GM18868 (cell line): ENCODE results near the gene AFAP1L1.

ENCODE experiments used
- ATAC-seq: cut with Tn5 transposase; IDR thresholded peaks from one replicate; pipeline ENCODE4 v1.9.1; 2021; ENCODE audit warnings: mild to moderate bottlenecking, moderate library complexity; ENCODE audit not compliant: unreplicated experiment

AFAP1L1 gene

DNA sequence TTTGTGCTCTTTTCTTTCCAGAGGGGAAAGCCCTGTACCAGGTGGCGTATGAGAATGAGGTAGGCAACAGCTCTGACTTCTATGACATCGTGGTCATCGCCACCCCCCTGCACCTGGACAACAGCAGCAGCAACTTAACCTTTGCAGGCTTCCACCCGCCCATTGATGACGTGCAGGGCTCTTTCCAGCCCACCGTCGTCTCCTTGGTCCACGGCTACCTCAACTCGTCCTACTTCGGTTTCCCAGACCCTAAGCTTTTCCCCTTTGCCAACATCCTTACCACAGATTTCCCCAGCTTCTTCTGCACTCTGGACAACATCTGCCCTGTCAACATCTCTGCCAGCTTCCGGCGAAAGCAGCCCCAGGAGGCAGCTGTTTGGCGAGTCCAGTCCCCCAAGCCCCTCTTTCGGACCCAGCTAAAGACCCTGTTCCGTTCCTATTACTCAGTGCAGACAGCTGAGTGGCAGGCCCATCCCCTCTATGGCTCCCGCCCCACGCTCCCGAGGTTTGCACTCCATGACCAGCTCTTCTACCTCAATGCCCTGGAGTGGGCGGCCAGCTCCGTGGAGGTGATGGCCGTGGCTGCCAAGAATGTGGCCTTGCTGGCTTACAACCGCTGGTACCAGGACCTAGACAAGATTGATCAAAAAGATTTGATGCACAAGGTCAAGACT, 96.5 kb downstream of the AFAP1L1 start:
- ATAC-seq = no peak

DNA sequence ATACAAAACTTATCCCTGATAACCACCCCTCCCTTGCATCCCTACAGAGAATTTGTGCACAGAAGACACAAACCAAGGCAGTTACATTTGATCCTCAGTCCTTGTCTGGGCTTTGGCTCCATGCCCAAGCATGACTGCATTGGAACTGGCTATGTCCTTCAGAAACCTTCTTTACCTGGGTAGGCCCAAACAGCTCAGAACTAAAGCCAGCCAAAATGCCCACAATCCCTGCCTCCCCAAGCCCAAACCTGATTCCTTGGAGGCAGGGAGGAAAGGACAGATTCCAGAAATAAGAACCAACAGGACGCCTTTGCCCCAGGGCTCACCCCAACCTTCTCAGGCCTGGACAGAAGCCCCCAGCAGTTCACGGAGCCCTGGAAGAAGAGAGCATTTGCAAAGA, 99.2 kb downstream of the AFAP1L1 start:
- ATAC-seq = no peak

DNA sequence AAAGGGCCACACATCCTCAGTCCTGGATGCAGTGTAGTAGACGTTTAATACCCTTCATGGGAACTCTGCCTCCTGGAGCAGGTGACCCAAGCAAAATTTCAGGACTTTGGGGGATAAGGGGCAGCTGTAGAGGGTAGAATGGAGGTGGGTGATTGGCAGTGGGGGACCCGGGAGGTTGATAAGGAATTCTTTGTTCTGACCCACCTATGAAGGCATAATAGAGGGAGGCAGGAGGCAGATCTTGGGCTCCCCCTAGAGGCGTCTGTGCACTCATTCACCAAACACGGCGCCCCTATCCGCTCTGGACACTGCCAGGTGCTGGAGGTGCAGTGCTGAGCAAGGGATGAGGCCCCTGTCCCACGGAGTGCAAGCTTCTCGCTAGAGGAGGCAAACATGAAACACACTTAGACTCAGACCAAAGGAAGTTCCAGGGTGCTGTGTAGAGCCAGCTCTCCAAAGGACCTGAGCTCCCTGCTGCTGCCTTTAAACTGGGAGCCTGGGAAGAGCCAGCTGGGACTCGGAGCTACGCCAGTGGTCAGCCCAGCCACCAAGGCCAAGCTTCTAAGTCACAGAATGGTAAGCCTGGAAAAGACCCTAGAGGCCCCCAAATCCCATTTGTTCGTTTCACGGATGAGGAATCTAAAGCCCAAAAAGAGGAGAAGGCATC, 99.8 kb downstream of the AFAP1L1 start:
- peak; percentile 89 for ATAC-seq

DNA sequence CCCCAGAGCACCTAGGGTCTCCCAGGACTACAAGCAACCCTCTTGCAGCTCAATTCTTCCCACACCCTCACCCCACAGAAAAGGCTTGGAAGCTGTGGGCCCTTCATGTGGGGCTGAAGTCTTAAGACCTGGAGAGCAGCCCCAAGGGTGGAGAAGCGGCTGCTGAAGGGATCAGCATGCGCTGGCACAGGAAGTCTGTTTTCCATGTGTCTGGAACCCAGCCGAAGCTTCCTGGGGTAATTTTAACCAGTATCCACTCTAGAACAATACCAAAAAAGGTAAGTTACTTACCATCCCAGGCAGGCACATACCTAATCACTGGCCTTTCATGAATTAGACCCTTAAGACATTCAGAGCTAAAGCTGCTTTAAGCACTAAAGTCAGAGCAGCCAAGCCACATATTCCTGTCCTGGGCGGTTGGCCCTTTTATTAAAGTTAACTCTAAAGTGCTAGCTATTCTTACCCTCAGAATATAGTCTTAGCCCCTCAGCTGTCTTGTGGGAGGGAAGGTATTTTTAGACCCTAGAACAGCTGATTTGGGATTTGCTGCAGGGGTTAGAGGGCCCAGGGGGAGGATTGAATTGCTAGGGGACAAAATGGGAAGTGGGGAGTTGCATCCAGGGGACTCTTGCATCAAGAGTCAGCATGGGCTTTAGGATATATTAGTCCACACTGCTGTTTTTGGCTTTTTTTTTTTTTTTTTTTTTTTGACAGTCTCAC, 100.6 kb downstream of the AFAP1L1 start:
- no peak for ATAC-seq

DNA sequence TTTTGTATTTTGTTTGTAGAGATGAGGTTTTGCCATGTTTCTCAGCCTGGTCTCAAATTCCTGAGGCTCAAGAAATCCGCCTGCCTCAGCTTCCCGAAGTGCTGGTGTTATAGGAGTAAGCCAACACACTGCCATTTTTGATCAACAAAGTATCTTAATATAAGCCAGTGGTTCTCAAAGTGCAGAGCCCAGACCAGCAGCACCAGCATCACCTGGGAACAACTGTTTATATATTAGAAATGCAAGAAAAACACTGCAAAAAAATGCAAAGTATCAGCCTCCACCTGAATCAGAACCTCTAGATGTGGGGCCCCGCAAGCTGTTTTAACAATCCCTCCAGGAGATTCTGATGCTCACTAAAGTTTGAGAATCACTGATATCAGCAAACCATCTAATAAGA, 101.3 kb downstream of the AFAP1L1 start:
- no peak for ATAC-seq

DNA sequence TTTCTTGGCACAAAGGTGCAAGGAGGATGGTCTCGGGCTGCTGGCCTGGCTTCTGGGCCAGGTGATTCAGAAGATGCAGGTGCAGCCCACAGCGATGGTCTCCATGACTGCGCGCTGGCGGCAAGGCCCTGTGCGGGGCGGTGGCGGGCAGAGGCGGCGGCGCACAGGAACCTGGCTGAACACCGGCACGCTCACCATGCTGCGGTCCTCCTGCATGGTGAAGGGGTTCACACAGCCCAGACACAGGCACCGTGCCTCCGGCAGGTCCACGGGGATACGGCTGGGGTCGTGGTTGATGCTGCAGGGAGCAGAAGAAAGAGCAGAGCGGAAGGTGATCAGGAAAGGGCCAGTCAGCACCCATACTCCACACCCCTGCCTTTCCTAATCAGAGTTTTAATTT, 102.6 kb downstream of the AFAP1L1 start:
- no peak for ATAC-seq

DNA sequence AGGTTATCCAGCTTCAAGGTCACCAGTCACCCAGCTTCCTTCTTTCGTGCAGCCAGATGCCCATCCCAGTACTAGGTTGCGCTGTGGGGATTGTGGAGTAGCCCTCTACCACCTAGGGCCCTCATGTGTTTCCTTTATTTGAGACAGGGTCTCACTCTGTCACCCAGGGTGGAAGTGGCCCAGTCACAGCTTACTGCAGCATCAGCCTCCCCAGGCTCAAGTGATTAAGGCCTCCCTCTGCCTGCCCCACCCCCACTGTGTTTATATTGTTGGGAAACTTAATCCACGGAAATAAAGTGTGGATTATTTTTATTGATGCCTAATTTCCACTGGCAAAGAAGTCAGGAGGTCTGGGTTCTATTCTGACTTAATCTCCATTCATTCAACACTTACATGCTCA, 103.1 kb downstream of the AFAP1L1 start:
- no peak for ATAC-seq

DNA sequence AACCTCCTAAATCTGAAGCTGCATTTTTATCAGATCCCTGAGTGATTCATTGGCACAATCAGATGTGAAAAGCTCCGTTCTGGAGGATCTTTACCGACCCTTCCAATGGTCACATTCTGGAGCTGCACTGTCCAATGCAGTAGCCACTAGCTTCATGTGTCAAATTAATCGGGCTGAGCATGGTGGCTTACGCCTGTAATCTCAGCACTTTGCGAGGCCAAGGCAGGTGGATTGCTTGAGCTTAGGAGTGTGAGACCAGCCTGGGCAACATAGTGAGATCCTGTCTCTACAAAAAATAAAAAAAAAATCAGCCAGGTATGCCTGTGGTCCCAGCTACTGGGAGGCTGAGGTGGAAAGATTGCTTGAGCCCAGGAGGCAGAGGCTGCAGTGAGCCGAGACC, 103.8 kb downstream of the AFAP1L1 start:
- ATAC-seq = no peak

DNA sequence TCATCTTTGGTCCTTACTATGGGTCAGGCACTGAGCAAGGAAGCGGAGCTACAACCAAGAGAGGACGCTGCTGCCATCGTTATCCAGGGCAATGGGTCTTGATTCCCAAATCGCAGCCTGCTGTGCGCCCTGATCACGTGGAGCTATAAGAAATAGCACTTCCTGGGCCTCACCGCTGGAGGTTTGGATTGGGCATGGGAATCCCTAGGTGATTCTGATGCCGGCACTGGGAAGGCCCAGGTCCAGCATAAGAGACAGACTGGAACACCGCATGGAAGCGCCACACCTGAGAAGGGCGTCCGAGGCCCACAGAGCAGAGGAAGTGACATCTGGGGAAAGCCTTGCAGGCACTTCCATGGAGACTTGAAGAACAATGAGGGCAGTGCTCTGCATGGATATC, 104.4 kb downstream of the AFAP1L1 start:
- ATAC-seq = no peak

DNA sequence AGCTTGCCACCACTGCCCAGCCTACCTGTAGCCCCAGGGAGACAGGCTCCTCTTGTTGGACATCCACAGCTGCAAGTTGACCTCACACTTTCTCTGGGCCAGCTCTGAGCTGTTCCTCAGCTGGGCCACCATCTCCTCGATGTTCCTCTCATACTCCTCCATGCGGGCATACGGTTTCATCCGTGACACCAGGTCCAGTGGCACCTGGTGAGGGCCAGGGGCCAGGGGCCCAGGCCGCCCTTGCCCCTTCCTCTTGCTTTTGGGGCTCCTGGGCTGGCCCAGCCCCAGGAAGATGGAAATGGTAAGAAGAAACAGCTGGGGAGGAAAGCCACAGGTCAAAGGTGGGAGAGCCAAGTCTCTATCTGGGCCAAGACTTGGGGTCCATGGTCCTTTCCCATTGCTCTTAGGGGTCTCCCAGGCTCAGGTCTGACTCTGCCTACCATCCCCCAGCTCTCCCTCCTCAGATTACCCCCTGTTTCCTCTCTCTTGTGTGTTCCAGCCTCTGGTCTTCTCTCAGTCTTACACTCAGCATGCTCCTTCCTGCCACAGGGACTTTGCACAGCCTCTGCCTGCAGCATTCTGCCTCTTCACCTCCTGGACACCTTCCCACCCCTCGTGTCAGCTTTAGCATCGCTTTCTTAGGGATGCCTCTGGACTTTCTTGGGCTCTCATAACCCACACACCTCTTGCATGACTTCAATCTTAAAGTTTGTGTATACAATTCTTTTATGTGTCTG, 105.2 kb downstream of the AFAP1L1 start:
- ATAC-seq = no peak

DNA sequence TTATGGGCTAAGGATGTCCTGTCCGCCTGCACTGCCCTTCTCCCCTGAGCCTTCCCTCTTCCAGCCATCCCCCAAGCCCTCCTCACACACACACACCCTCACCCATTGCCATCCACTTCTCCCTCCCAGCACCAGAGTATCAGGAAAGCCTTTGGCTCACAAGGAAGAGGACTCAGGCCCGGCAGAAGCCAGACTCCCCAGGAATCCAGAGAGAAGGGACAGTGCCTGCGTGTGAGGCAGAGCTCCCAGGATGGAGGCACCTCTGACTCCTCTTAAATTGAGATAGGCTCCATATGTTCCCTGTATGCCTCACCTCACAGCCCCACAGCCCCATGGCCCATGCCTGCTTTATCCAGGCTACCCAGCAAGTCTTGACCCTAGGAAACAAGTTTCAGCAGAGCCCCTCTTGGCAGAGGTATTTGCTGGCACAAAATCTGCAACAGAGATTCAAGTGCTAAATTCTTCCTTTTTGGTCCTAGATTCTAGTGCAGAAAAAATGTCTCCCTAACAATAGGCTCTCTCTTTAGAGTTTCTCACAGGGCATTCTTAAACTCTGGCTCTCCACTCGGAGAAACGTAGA, 106.7 kb downstream of the AFAP1L1 start:
- no peak for ATAC-seq

DNA sequence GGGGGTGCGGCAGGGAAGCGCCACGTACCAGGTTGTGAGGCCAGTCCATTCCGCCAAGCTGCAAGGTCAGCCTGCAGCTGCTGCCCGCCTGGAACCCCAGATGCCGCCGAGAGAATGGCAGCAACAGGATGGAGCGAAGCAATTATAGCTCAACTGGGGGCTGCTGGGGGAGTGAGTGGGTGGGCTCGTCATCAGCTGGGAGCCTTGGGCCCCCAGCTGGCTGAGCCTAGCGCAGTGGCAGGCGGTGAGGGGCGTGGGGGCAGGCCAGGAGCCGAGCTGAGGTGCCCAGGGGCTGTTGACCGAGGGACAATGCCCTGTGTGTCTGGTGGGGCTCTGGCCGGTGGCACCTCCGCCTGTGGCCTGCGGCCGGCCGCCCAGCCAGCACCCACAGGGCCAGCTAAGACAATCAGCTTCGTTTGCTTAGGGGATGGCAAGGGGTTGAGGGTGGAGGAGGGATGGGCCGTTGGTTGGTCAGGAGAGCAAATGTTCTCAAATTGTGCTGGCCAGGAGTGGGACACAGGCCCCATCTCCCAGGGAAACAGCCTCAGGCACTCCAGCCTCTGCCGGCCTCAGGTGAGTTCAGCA, 107.6 kb downstream of the AFAP1L1 start, which contains the start of gene IL17B:
TSS of gene IL17B (minus strand) at position 116 of the 585 bp plus-strand sequence. CDS start at position 49, 67 bp downstream.
- no peak for ATAC-seq

DNA sequence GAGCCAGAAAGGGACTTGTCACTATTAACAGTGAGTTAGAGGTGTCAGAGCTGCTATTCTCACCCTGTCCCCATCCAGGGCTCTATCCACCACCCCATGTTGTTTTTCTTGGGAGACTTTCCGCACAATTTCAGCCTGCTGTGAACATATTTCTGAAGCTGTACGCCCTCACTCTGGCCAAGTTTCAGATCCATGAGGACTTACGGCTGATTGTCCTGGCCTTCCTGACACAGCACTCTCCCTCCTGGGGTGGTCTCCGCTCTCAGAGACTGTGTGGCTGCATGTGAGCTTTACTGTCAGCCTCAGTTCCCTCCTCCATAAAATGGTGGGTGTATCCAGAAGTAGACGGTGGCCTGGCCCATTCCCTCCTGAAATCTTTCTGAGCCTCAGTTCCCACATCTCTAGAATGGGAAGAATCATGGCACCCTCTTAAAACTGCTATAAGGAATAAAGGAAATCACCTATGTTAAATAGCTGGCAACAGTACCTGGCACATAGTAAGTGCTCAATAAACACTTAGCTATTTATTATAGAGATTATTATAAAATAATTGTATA, 108.2 kb downstream of the AFAP1L1 start:
- no peak for ATAC-seq

DNA sequence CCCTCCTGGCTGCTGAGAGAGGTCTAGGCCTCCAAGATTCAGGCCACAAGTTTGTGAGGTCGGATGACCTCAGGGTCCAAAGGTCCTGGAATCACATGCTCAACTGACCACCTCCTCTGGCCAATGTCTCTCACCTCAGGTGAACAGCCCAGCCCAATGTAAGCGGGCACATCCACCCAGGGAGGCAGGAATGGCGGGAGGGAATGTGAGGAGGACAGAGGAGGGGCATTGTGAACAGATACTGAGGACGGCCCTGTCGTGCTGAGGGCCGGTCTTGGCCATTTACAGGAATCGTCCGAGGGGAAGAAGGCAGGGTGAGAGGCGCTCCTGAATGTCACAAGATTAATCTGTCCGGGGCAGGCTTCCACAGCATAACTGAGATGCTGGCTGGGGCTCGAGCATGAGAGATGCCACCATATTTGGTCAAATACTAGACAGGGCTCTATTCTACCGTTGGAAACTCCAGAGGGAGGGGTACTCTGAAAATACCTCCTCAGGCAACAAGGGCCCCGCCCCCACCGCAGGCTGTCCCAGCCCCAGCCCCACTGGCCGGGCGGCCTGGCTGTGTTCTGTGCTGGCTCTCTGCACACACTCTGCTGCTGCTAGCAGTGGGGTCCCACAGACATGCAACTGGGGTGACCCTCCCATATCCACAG, 108.9 kb downstream of the AFAP1L1 start:
- ATAC-seq = no peak

DNA sequence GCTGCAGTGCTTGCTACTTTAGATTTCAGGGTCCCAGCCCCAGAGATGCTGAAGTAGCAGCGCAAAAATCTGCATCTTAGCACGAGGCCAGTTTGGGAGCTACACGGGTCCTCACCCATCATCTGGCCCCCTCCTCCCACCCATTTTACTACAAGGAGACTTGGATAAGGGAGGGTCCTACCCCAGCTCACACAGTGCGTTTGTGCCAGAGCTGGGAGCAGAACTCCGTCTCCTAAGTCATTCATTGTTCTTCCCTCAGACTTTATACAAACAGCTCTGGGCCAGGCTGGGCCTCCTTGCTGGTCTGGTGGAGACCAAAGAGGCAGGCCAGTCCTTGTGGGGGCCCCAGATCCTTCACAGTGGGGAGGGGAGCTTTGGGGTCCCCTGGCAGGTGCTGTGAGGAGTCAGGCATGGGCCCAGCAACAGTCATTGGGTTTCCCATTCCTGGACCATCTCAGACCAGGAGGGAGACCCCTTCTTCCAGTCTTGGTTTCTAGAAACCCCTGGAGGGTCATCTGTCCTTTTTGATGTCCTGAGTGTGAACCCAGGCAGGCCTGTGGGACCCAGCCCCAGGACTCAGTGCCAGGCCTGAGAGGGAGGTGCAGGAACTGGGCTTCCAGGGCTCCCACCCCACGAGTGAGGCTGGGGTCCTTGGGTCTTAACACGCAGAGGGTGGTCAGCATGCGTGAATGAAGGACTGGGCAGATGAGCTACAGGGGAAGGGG, 109.8 kb downstream of the AFAP1L1 start:
- peak; percentile 12 for ATAC-seq

DNA sequence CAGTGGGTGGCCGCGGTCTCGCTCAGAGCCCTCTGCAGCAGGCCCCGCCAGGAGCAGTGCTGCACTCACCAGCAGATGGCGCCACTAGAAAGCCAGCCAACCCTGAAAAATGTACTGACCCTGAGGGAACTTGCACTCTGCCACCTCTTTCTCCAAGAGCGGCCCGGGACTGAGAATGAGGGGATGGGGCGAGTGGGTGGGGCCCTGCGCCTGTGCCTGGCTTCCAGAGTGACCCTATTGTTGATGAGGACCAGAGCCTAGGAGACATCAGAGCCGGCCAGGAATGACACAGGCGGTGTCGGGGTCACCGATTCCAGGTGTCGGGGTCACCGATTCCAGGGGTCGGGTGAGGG, 110.3 kb downstream of the AFAP1L1 start:
- ATAC-seq = peak; percentile 84

DNA sequence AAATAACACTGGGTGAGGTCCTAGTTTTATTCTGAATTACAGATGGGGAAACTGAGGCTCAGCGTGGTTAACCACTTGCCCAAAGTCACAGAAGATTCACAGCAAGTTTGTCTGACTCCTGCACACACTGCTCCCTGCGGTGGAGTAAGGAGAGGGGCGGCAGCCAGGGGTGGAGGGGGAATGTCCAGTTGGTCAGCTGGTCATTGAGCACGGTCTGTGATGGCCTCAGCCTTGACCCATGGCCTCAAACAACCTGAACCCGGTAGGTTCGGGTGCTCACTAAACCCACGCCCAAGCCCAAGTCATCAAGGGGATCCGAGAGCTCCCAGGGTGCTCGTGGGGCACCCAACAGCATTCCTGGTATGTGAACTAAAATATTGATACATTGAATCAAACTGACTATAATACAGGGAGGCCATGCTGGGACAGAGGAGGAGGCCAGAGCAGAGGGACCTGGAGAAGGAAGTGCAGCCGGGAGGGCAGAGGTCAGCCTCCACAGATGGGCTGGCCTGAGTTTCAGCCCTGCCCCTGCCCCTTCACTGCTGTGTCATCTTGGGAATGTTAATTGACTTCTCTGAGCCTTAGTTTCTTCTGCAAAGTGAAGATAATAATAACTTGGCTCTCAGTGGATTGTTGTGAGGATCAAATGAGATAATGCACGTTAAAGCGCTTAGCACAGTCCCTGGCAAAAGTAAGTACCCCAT, 111.0 kb downstream of the AFAP1L1 start:
- ATAC-seq = no peak

DNA sequence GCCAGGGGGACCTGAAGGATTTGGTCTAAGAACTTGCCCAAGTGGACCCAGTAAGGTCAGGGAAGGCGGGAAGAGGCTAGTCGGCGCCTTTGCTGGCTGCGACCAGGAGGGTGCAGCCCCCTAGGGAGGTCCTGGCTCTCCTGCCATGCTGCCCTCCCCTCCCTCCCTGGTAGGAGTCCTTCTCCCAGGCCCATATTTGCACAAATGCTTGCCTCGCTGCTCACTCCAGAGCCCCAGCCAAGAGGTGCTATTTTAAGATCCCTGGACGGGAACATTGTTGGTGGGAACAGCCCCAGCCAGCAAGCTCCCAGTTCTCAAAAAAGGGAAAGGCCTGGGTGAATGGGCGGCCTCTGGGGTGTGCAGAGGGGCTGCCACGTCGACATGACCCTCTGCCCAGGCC, 111.7 kb downstream of the AFAP1L1 start:
- ATAC-seq = no peak

DNA sequence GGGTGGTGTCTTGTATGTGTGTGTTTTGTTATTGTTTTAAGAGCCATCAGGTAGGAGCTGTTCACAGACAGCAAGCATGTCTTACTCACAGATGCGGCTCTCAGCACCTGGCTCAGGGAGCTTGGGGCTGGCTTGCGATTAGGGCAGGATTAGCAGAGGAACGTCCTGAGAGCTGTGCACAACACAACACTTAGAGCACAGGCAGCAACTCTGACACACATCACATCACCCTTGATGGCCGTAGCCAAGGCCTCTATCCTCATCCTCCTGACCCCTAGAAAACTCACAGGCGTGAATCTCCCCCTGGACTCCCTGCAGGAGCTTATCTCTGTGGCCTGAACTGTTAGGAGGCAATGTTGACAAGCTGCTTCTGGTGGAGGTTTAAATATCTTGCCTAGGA, 114.5 kb downstream of the AFAP1L1 start:
- no peak for ATAC-seq
